Measurements from ENCODE around the gene MEGF11. TPM values are rescaled to one million over a fixed set of nuclear protein-coding genes. Genes with fewer than 3 reads are reported as not detected.
A peak's percentile ranks its signal among the peaks of the same experiment; 100 is the strongest.

Gene MEGF11
- total RNA-seq, 4 donors from 2014 or later = 0.76 TPM; not detected in 3

GRCh38 chr15:65918357-65918920, 335.1 kb downstream of the MEGF11 start:
- Histone ChIP-seq H3K36me3 (no peaks in the 10 kb centered on the region), H3K4me1 (no peaks in the 10 kb centered on the region), H3K27me3 (no peaks in the 10 kb centered on the region), H3K27ac (no peak overlapping the region), H3K9me3 (no peaks in the 10 kb centered on the region), H3K4me3 (no peak overlapping the region)
- intact Hi-C loops (cut with DNase I; ENCODE audit: low total_unique reads) = no loop called here
- TF ChIP-seq CTCF (IDR thresholded peaks at IDR 0.05) (no peak), POLR2A (IDR thresholded peaks at IDR 0.05) (no peak)
- DNase-seq = no peak

GRCh38 chr15:65917936-65918335, 335.6 kb downstream of the MEGF11 start:
- Histone ChIP-seq H3K4me1 (no peaks in the 10 kb centered on the region), H3K9me3 (no peaks in the 10 kb centered on the region), H3K36me3 (no peaks in the 10 kb centered on the region), H3K4me3 (no peak overlapping the region), H3K27me3 (no peaks in the 10 kb centered on the region), H3K27ac (no peak overlapping the region)
- no peak for DNase-seq
- intact Hi-C loops (cut with DNase I; ENCODE audit: low total_unique reads) = no loop called here
- no peak for TF ChIP-seq POLR2A (IDR thresholded peaks at IDR 0.05)
- TF ChIP-seq CTCF (IDR thresholded peaks at IDR 0.05) = no peak

GRCh38 chr15:65917407-65917756, 336.2 kb downstream of the MEGF11 start:
- H3K27ac ChIP-seq = no peak overlapping the region
- intact Hi-C loops (cut with DNase I; ENCODE audit: low total_unique reads) = no loop called here
- no peak for DNase-seq

GRCh38 chr15:65916664-65917406, 336.7 kb downstream of the MEGF11 start:
- Histone ChIP-seq H3K27ac (no peak overlapping the region), H3K36me3 (no peaks in the 10 kb centered on the region), H3K4me1 (no peaks in the 10 kb centered on the region), H3K4me3 (no peak overlapping the region), H3K27me3 (no peaks in the 10 kb centered on the region), H3K9me3 (no peaks in the 10 kb centered on the region)
- peak in 1 of 2 donors; percentile 39 for DNase-seq
- no peak for TF ChIP-seq POLR2A (IDR thresholded peaks at IDR 0.05)
- TF ChIP-seq CTCF (IDR thresholded peaks at IDR 0.05) = peak; percentile 27 to 55 (median 40)
- intact Hi-C loops (cut with DNase I; ENCODE audit: low total_unique reads) = no loop called here

More at GRCh38 chr15:65917407-65917756, 336.2 kb downstream of the MEGF11 start:
- no peaks in the 10 kb centered on the region for H3K9me3 ChIP-seq
- no peaks in the 10 kb centered on the region for H3K27me3 ChIP-seq
- H3K4me1 ChIP-seq = no peaks in the 10 kb centered on the region
- H3K36me3 ChIP-seq = no peaks in the 10 kb centered on the region
- H3K4me3 ChIP-seq = no peak overlapping the region
- no peak for TF ChIP-seq CTCF (IDR thresholded peaks at IDR 0.05)
- no peak for TF ChIP-seq POLR2A (IDR thresholded peaks at IDR 0.05)

GRCh38 chr15:65916041-65916663, 337.4 kb downstream of the MEGF11 start:
- no peak for DNase-seq
- TF ChIP-seq POLR2A (IDR thresholded peaks at IDR 0.05) (no peak), CTCF (IDR thresholded peaks at IDR 0.05) (no peak)
- Histone ChIP-seq H3K36me3 (no peaks in the 10 kb centered on the region), H3K27ac (no peak overlapping the region), H3K4me3 (no peak overlapping the region), H3K27me3 (no peaks in the 10 kb centered on the region), H3K4me1 (no peaks in the 10 kb centered on the region), H3K9me3 (no peaks in the 10 kb centered on the region)
- intact Hi-C loops (cut with DNase I; ENCODE audit: low total_unique reads) = no loop called here

Data from uterus (tissue), 4 donors.